ENCODE data around the gene CIPC. TPM values are rescaled to one million over a fixed set of nuclear protein-coding genes. Genes with fewer than 3 reads are reported as not detected.

Gene CIPC
- total RNA-seq, 2 experiments from 2014 or later, result 20.9 to 43.4 TPM

- DNase-seq (ENCODE audit: low spot score), result peak; percentile 61
- Histone ChIP-seq H3K4me3 (ENCODE audit: low read depth, low read length, poor library complexity, severe bottlenecking) (no peak overlapping the region), H3K36me3 (ENCODE audit: insufficient read depth, low read length) (no peaks in the 10 kb centered on the region), H3K9me2 (ENCODE audit: insufficient read depth, low read length) (no peaks in the 10 kb centered on the region), H3K4me2 (ENCODE audit: low read length) (no peak overlapping the region), H3K9me3 (ENCODE audit: low read length) (no peaks in the 10 kb centered on the region), H3K27ac (ENCODE audit: low read depth, low read length, poor library complexity, severe bottlenecking) (no peak overlapping the region), H4K20me1 (ENCODE audit: insufficient read depth, low read length) (no peaks in the 10 kb centered on the region), H2AFZ (ENCODE audit: low read length) (no peak overlapping the region), H3K4me1 (ENCODE audit: insufficient read depth, low read length, poor library complexity, severe bottlenecking) (no peaks in the 10 kb centered on the region), H3K79me2 (ENCODE audit: insufficient read depth, low read depth, low read length) (no peaks in the 10 kb centered on the region)
- TF ChIP-seq CTCF (conservative IDR thresholded peaks at IDR 0.05; ENCODE audit: low read length) (peak; percentile 91), EZH2phosphoT487 (IDR thresholded peaks at IDR 0.05; ENCODE audit: borderline replicate concordance, low read depth, low read length) (no peak)
- no TSS peak for BruUV-seq (replicated peaks)
- ChIA-PET CTCF (ENCODE audit: unreplicated experiment) (interaction anchor here (1.0 kb wide), 1 partner anchor 193 kb away, joined by 10 read pairs; no protein-coding TSS in a partner anchor), POLR2A (interaction anchor here (0.6 to 0.7 kb wide), 2 partner anchors 182 to 197 kb away, joined by 3 to 4 read pairs; no protein-coding TSS in a partner anchor)
- intact Hi-C loops (cut with micrococcal nuclease; ENCODE audit: unreplicated experiment), result loop anchor here (1.0 kb wide), 3 partner anchors 15 to 192 kb away; no protein-coding TSS in a partner anchor
These were observed 30.2 kb upstream of the CIPC start for GRCh38 chr14:77067632-77068516.

- intact Hi-C loops (cut with micrococcal nuclease; ENCODE audit: unreplicated experiment), result loop anchor here (1.0 kb wide), 3 partner anchors 15 to 192 kb away; no protein-coding TSS in a partner anchor
- no peak overlapping the region for H2AFZ ChIP-seq (ENCODE audit: low read length)
These were observed 29.4 kb upstream of the CIPC start for GRCh38 chr14:77068517-77069200.

More at GRCh38 chr14:77068517-77069200, 29.4 kb upstream of the CIPC start:
- no TSS peak for BruUV-seq (replicated peaks)
- no peak for DNase-seq (ENCODE audit: low spot score)
- H3K4me1 ChIP-seq (ENCODE audit: insufficient read depth, low read length, poor library complexity, severe bottlenecking), result no peaks in the 10 kb centered on the region
- H3K27ac ChIP-seq (ENCODE audit: low read depth, low read length, poor library complexity, severe bottlenecking), result no peak overlapping the region
- TF ChIP-seq CTCF (conservative IDR thresholded peaks at IDR 0.05; ENCODE audit: low read length) (peak; percentile 20; the same call in 1 of the 2 replicates), EZH2phosphoT487 (IDR thresholded peaks at IDR 0.05; ENCODE audit: borderline replicate concordance, low read depth, low read length) (no peak)
- no peaks in the 10 kb centered on the region for H3K9me3 ChIP-seq (ENCODE audit: low read length)
- H3K4me3 ChIP-seq (ENCODE audit: low read depth, low read length, poor library complexity, severe bottlenecking), result no peak overlapping the region
- no peaks in the 10 kb centered on the region for H4K20me1 ChIP-seq (ENCODE audit: insufficient read depth, low read length)
- H3K36me3 ChIP-seq (ENCODE audit: insufficient read depth, low read length), result no peaks in the 10 kb centered on the region
- H3K79me2 ChIP-seq (ENCODE audit: insufficient read depth, low read depth, low read length), result no peaks in the 10 kb centered on the region
- no peak overlapping the region for H3K4me2 ChIP-seq (ENCODE audit: low read length)
- ChIA-PET POLR2A (no interaction called here), CTCF (ENCODE audit: unreplicated experiment) (interaction anchor here (0.6 to 1.2 kb wide), 3 partner anchors 156 to 200 kb away, joined by 3 to 10 read pairs (median 3); no protein-coding TSS in a partner anchor)
- H3K9me2 ChIP-seq (ENCODE audit: insufficient read depth, low read length), result no peaks in the 10 kb centered on the region
